ENCODE measurements around the gene RAB44.

RAB44 gene

DNA sequence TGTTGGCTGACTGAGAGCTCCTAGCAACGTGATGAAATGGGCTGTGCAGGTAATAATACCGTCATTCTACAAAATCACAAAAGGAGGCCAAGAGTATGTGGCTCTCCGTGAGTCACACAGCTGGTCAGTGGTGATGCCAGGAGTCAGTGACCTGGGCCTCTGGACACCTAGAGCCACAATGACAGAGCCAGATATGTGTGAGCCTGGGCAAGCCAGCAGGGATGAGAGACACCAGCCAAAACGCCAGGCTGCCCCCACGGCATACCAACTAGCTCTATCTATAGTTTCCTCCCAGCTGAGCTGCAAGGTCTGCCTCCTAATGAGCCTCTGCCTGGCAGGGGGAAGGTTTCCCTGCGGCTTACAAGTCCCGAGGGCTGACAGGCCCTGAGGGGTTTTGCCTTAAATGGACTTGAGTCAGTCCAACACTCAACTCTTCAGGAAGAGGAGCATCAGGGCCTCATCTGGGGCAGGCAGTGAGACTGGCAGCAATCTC lies 71.6 kb downstream of the RAB44 start:
- no peak overlapping the region for H3K4me3 ChIP-seq (ENCODE audit: low read depth, low read length)
- H3K27ac ChIP-seq (ENCODE audit: low read depth, low read length) = no peak overlapping the region
- no peaks in the 10 kb centered on the region for H3K36me3 ChIP-seq (ENCODE audit: control insufficient read depth, insufficient read depth, low read length)
- no peaks in the 10 kb centered on the region for H3K9me3 ChIP-seq (ENCODE audit: control insufficient read depth, insufficient read depth, low read depth, low read length)
- peaks cover 25% of the 10 kb centered on the region for H3K4me1 ChIP-seq (ENCODE audit: control insufficient read depth, insufficient read depth, low read length)
- no peaks in the 10 kb centered on the region for H3K27me3 ChIP-seq (ENCODE audit: control insufficient read depth, insufficient read depth, low read length)
- H3K9ac ChIP-seq (ENCODE audit: low read length) = no peak overlapping the region

DNA sequence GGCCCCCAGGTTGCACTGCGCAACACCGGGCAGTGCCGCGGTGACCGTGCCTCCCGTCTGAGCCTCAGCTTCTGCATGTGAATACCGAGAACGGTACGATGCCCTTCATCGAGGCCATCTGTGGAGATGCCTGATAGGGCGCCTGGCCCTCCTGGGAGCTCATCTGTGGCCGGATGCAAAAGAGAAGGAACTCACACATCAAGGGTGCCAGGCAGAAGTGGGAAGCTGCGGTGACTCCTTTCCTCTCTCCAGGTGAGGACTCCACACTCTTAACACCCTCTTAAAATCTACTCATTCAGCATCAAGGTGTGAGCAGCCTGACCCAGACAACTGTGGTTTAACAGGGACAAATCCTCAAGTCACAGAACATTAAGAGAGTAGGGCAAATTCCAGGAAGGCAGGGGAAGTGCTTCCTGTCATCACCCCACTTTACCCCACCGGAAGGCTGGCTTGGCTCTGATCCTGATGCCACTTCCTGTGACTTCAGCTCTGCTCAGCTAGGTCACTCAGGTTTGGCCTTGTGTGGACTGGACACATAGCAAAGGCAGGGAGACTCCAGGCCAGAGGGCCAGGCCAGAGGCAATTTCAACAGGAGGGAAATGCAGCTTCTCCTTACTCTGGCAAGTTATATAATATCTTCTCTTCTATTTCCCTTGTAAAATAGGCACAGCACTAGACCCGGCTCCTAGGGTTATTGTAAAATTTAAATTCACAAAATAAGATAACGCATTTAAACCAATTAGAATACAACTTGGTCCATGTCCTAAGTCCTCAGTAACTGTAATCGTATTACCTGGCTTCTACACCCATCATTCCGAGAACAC lies 72.3 kb downstream of the RAB44 start:
- Histone ChIP-seq H3K4me3 (ENCODE audit: low read depth, low read length) (no peak overlapping the region), H3K36me3 (ENCODE audit: control insufficient read depth, insufficient read depth, low read length) (no peaks in the 10 kb centered on the region), H3K27me3 (ENCODE audit: control insufficient read depth, insufficient read depth, low read length) (no peaks in the 10 kb centered on the region), H3K4me1 (ENCODE audit: control insufficient read depth, insufficient read depth, low read length) (peaks cover 25% of the 10 kb centered on the region), H3K9me3 (ENCODE audit: control insufficient read depth, insufficient read depth, low read depth, low read length) (no peaks in the 10 kb centered on the region), H3K27ac (ENCODE audit: low read depth, low read length) (no peak overlapping the region), H3K9ac (ENCODE audit: low read length) (no peak overlapping the region)

DNA sequence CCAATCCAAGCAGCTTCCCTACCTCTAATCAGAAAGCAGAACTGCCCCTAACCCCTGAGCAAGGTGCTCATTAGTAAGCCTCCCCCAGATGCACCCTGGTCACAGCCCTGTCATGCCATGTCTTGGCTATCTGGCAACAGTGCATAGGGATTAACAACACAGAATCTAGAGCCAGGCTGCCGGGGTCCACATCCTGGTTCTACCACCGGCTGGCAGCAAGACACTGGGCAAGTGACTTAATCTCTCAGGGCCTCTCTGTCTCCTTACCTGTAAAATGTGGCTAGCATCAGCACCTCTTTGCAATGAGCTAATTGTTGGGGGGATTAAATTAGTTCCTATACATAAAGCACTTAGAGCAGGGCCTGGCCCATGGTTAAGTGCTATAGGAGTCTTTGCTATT lies 73.5 kb downstream of the RAB44 start:
- Histone ChIP-seq H3K4me1 (ENCODE audit: control insufficient read depth, insufficient read depth, low read length) (peaks cover 22% of the 10 kb centered on the region), H3K9ac (ENCODE audit: low read length) (no peak overlapping the region), H3K27me3 (ENCODE audit: control insufficient read depth, insufficient read depth, low read length) (peaks cover 5% of the 10 kb centered on the region; the same call in 1 of the 2 replicates), H3K27ac (ENCODE audit: low read depth, low read length) (no peak overlapping the region), H3K4me3 (ENCODE audit: low read depth, low read length) (no peak overlapping the region), H3K36me3 (ENCODE audit: control insufficient read depth, insufficient read depth, low read length) (no peaks in the 10 kb centered on the region), H3K9me3 (ENCODE audit: control insufficient read depth, insufficient read depth, low read depth, low read length) (no peaks in the 10 kb centered on the region)

DNA sequence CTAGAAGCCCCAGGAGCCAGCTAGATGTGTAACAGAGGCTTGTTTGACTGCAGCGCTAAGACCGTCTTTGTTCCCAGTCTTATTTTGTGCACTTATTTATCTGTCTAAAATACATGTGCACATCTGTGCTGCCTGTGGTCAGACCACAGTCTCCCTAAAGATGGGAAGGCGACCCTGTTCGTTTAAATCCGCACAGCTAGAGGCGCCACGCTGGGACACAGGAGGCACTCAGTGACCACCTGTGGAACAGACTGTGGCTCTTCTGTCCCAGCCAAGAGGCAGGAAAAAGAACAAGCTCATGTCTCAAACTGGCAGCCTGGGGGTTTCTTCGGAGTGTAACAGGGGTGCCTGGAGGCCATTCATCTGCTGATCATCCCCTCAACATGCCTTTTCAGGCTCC lies 74.8 kb downstream of the RAB44 start:
- H3K9me3 ChIP-seq (ENCODE audit: control insufficient read depth, insufficient read depth, low read depth, low read length) = no peaks in the 10 kb centered on the region
- H3K9ac ChIP-seq (ENCODE audit: low read length) = no peak overlapping the region
- peaks cover 31% of the 10 kb centered on the region for H3K4me1 ChIP-seq (ENCODE audit: control insufficient read depth, insufficient read depth, low read length)
- peaks cover 14% of the 10 kb centered on the region for H3K27me3 ChIP-seq (ENCODE audit: control insufficient read depth, insufficient read depth, low read length)
- H3K27ac ChIP-seq (ENCODE audit: low read depth, low read length) = no peak overlapping the region
- no peaks in the 10 kb centered on the region for H3K36me3 ChIP-seq (ENCODE audit: control insufficient read depth, insufficient read depth, low read length)
- H3K4me3 ChIP-seq (ENCODE audit: low read depth, low read length) = no peak overlapping the region

DNA sequence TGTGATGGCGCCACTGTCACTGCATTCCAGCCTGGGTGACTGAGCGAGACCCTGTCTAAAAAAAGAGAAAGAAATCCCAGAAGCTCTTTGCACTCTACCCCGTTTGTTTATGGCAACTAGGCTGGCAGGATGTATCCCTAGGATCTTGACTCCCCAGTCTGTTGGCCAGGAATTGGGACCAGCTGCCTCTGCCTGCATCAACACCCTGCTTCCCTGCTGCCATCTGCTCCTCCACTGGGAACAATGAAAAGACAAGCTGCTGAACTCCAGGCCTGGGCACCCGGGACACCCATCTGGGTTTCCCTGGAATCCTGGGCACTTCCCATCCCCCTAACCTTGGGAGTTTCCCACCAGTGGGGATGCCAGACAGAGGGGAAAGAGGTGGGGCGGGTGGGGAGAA lies 76.7 kb downstream of the RAB44 start:
- Histone ChIP-seq H3K4me1 (ENCODE audit: control insufficient read depth, insufficient read depth, low read length) (peaks cover 35% of the 10 kb centered on the region), H3K9ac (ENCODE audit: low read length) (no peak overlapping the region), H3K9me3 (ENCODE audit: control insufficient read depth, insufficient read depth, low read depth, low read length) (no peaks in the 10 kb centered on the region), H3K4me3 (ENCODE audit: low read depth, low read length) (no peak overlapping the region), H3K27me3 (ENCODE audit: control insufficient read depth, insufficient read depth, low read length) (peaks cover 14% of the 10 kb centered on the region), H3K36me3 (ENCODE audit: control insufficient read depth, insufficient read depth, low read length) (no peaks in the 10 kb centered on the region), H3K27ac (ENCODE audit: low read depth, low read length) (no peak overlapping the region)

DNA sequence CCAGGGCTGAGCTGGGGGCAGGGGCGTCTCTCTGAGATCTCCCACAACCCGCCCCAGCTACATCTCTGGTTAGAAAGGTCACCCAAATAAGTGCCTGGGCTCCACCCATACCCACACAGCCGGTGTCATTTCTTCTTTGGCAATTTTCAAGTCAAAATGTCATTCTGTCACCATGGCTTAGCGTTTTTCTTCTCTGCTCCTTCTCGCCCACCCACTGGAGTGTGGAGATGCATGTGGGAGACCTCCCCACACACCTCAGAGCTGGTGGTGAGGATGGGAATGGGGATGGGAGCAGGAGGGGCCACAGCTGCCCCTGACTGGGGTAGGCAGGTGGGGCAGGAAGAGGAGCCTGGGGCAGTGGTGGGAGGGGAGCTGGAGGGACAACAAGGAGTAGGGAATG lies 78.5 kb downstream of the RAB44 start:
- Histone ChIP-seq H3K36me3 (ENCODE audit: control insufficient read depth, insufficient read depth, low read length) (no peaks in the 10 kb centered on the region), H3K27ac (ENCODE audit: low read depth, low read length) (no peak overlapping the region), H3K27me3 (ENCODE audit: control insufficient read depth, insufficient read depth, low read length) (peaks cover 14% of the 10 kb centered on the region), H3K9ac (ENCODE audit: low read length) (no peak overlapping the region), H3K4me1 (ENCODE audit: control insufficient read depth, insufficient read depth, low read length) (peaks cover 33% of the 10 kb centered on the region), H3K9me3 (ENCODE audit: control insufficient read depth, insufficient read depth, low read depth, low read length) (no peaks in the 10 kb centered on the region), H3K4me3 (ENCODE audit: low read depth, low read length) (no peak overlapping the region)

DNA sequence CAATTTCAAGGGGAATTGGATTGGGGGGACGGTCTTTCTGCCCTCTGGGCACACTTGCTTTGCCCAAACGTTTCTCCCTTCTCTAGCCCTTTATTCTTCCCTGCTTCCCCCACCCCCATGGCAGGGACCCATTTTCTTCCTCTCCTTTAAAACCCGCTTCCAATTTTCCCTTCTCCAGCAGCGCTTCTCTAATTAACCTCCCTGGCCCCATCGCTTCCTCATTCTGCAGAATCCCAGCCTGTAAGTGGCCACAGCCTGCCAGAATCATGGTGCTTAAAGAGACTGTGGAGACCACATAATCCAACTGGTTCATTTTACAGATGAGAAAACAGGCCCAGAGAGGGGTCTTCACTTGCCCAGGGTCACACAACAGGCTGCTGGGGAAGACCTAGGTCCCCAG lies 80.2 kb downstream of the RAB44 start:
- H3K27me3 ChIP-seq (ENCODE audit: control insufficient read depth, insufficient read depth, low read length) = peaks cover 14% of the 10 kb centered on the region
- no peaks in the 10 kb centered on the region for H3K9me3 ChIP-seq (ENCODE audit: control insufficient read depth, insufficient read depth, low read depth, low read length)
- no peaks in the 10 kb centered on the region for H3K36me3 ChIP-seq (ENCODE audit: control insufficient read depth, insufficient read depth, low read length)
- no peak overlapping the region for H3K27ac ChIP-seq (ENCODE audit: low read depth, low read length)
- peak overlapping the region; percentile 52 for H3K4me3 ChIP-seq (ENCODE audit: low read depth, low read length)
- H3K4me1 ChIP-seq (ENCODE audit: control insufficient read depth, insufficient read depth, low read length) = peaks cover 24% of the 10 kb centered on the region
- H3K9ac ChIP-seq (ENCODE audit: low read length) = no peak overlapping the region

DNA sequence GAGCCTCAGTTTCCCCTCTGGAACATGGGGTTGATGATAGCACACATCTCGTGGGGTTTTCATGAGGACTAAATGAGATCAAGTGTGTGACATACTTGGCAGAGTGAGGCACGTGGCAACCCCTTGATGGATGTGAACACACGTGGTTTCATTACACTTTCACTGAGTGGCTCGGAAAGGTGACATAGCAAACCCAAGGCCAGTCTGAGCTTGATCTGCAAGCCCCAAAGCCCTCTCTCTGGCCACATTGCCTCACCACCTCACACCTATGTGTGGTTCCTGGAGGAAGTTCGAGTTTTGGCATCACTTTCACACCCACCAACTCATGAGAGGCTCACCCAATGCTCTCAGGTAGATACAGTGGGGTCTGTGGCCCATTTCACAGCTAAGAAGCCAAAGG lies 81.6 kb downstream of the RAB44 start:
- Histone ChIP-seq H3K27ac (ENCODE audit: low read depth, low read length) (no peak overlapping the region), H3K9ac (ENCODE audit: low read length) (no peak overlapping the region), H3K9me3 (ENCODE audit: control insufficient read depth, insufficient read depth, low read depth, low read length) (no peaks in the 10 kb centered on the region), H3K36me3 (ENCODE audit: control insufficient read depth, insufficient read depth, low read length) (no peaks in the 10 kb centered on the region), H3K27me3 (ENCODE audit: control insufficient read depth, insufficient read depth, low read length) (peaks cover 14% of the 10 kb centered on the region), H3K4me3 (ENCODE audit: low read depth, low read length) (no peak overlapping the region), H3K4me1 (ENCODE audit: control insufficient read depth, insufficient read depth, low read length) (peaks cover 24% of the 10 kb centered on the region)

DNA sequence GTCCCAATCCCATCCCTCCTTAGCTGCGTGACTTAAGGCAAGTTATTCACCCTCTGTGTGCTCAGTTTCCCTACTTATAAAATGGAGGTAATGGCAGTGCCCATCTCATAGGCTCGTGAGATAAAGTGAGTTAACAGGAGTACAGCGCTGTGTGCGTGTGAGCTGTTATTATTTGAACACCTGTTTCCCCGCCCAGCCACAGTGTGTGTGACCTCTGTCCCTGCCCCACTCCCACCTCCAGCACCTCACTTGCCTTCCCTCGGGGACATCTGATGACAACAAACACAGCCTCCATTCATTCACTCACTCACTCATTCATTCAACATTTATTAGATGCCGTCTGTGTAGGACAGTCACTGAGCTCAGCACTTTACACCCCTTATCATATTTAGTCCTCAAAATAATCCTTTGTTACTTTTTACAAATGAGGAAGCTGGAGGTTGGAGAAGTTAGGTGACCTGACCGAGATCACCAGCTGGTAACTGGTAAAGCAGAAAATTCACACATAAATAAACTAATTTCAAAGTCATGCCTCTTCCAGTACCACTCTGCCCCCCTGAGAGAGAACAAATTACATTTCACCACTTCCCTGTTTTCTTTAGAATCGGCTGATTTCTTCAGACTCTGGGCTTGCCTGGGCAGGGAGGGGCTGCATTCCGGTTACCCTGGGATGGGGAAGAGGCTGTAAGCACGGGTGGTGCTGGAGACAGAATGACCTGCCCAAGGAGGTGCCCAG lies 83.0 kb downstream of the RAB44 start:
- no peaks in the 10 kb centered on the region for H3K36me3 ChIP-seq (ENCODE audit: control insufficient read depth, insufficient read depth, low read length)
- H3K9ac ChIP-seq (ENCODE audit: low read length) = no peak overlapping the region
- H3K27me3 ChIP-seq (ENCODE audit: control insufficient read depth, insufficient read depth, low read length) = peaks cover 14% of the 10 kb centered on the region
- no peak overlapping the region for H3K27ac ChIP-seq (ENCODE audit: low read depth, low read length)
- H3K4me1 ChIP-seq (ENCODE audit: control insufficient read depth, insufficient read depth, low read length) = peaks cover 24% of the 10 kb centered on the region
- H3K9me3 ChIP-seq (ENCODE audit: control insufficient read depth, insufficient read depth, low read depth, low read length) = no peaks in the 10 kb centered on the region
- no peak overlapping the region for H3K4me3 ChIP-seq (ENCODE audit: low read depth, low read length)

DNA sequence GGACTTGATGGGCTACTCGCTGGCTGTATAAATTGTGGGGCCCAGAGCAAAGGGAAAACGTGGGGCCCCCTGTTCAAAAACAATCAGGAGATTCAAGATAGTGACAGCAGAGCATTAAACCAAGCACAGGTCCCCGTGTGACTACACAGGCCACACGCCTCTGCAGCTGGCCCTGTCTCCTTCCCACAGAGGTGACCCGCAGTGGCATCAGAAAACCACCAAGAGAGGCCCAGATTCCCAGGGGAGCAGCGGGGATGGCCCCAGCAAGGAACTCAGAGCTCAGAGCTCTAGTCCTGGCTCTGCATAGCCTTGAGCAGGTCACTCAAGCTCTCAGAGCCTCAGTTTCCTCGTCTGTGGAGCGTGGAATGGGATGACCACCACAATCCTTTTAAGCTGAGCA lies 84.0 kb downstream of the RAB44 start:
- Histone ChIP-seq H3K9me3 (ENCODE audit: control insufficient read depth, insufficient read depth, low read depth, low read length) (no peaks in the 10 kb centered on the region), H3K27me3 (ENCODE audit: control insufficient read depth, insufficient read depth, low read length) (peaks cover 5% of the 10 kb centered on the region), H3K27ac (ENCODE audit: low read depth, low read length) (no peak overlapping the region), H3K4me3 (ENCODE audit: low read depth, low read length) (no peak overlapping the region), H3K36me3 (ENCODE audit: control insufficient read depth, insufficient read depth, low read length) (no peaks in the 10 kb centered on the region), H3K4me1 (ENCODE audit: control insufficient read depth, insufficient read depth, low read length) (peaks cover 21% of the 10 kb centered on the region), H3K9ac (ENCODE audit: low read length) (no peak overlapping the region)

Data from HUES6 (cell line).